Esophagus muscularis mucosa (tissue), 4 donors: ENCODE results near the gene BRD2. TPM values are rescaled to one million over a fixed set of nuclear protein-coding genes. Genes with fewer than 3 reads are reported as not detected.

Source experiments
- DNase-seq: peaks from one replicate; pipeline ENCODE4 v3.0.0-alpha.2; 2017; ENCODE audit errors: extremely low spot score
- H3K27ac ChIP-seq, 4 donors: fragments of 200-600 bp; sonication (generic); replicated peaks in 1 of 4; 1 replicate in 3 of 4; 2 replicates in 1 of 4; pipeline ENCODE4 v1.5.1; 2016 to 2019; ENCODE audit warnings: mild to moderate bottlenecking in 1 of 4
- H3K27me3 ChIP-seq, 4 donors: fragments of 200-600 bp; sonication (generic); one replicate each; pipeline versions ENCODE4 v1.5.1 to v1.6.0; 2016 to 2019
- H3K36me3 ChIP-seq, 4 donors: fragments of 200-600 bp; sonication (generic); one replicate each; pipeline ENCODE4 v1.5.1; 2016 to 2019
- H3K4me1 ChIP-seq, 4 donors: fragments of 200-600 bp; sonication (generic); one replicate each; pipeline ENCODE4 v1.5.1; 2016 to 2019
- H3K4me3 ChIP-seq, 4 donors: fragments of 200-600 bp; sonication (generic); 1 replicate in 2 of 4; 2 replicates in 2 of 4; pipeline ENCODE4 v1.5.1; 2016 to 2019; ENCODE audit warnings: mild to moderate bottlenecking in 4 of 4, moderate library complexity in 1 of 4
- H3K9me3 ChIP-seq, 4 donors: fragments of 200-600 bp; sonication (generic); 1 replicate in 3 of 4; 2 replicates in 1 of 4; pipeline ENCODE4 v1.5.1; 2016 to 2019
- EP300 ChIP-seq: sonication (generic); formaldehyde crosslinking; IDR thresholded peaks from one replicate; pipeline ENCODE4 v1.6.1; 2017; ENCODE audit warnings: antibody characterized with exemption
- POLR2A ChIP-seq: fragments of 450-650 bp; IDR thresholded peaks from one replicate; pipeline ENCODE4 v1.6.1; 2017; ENCODE audit warnings: antibody characterized with exemption, moderate library complexity, mild to moderate bottlenecking, low read depth
- POLR2AphosphoS5 ChIP-seq, 2 donors: sonication (generic); formaldehyde crosslinking; IDR thresholded peaks; one replicate each; pipeline ENCODE4 v1.6.1; 2017; ENCODE audit warnings: antibody characterized with exemption in 2 of 2
- WGBS: methylation state at CpG from one replicate; pipeline ENCODE4 v1.1.5; 2018; 5-methylcytosine and 5-hydroxymethylcytosine counted together
- intact Hi-C: fragments of 100-400 bp; cut with DNase I; formaldehyde crosslinking; loops from one replicate; pipeline ENCODE4 v1.15.1; 2023
- total RNA-seq, 4 donors: library from RNA; depleted of rRNA; stranded (reverse); fragments of >200 nt; gene quantifications; one replicate each; pipeline versions ENCODE4 v1.1.0 to v1.2.1, GENCODE V29; 2016
- TF ChIP-seq, protein P1 (sequence below), 3 experiments: fragments of 200-600 bp in 2 of 3; fragments of 450-650 bp in 1 of 3; sonication (generic) in 2 of 3; IDR thresholded peaks; one replicate each; pipeline ENCODE4 v1.5.1; 2017 to 2019; ENCODE audit warnings: antibody characterized with exemption in 3 of 3, mild to moderate bottlenecking in 2 of 3, moderate library complexity in 1 of 3

BRD2 gene
- total RNA-seq, 4 donors from 2014 or later: 107 to 148 (median 118) TPM

DNA sequence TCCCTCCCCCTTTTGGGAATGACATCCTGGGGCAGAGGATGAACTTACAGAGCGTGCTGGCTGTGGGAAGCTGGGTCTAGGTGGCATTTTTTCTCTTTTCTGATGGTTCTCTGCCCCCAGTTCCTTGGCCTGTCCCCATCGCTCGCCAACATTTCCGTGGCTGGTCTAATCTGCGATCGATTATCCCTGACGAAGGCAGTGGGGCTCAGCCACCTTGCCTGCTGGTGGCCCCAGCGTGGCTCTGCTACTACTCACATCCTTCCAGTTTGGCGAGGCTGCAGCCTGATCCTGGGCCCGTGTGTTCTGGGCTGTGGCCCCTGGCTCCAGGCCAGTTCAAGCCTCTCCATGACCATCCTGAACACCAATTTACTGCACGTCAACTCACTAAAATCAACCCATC, 47.4 kb downstream of the BRD2 start:
- intact Hi-C loops: loop anchor here (5.0 kb wide), 1 partner anchor 232 kb away; no protein-coding TSS in a partner anchor
- 76% methylated on average over 11 of the region's 11 CpGs for WGBS
- no peak overlapping the region for H3K4me3 ChIP-seq
- H3K4me1 ChIP-seq: peaks cover 26 to 35% (median 33%) of the 10 kb centered on the region in 4 donors
- H3K27ac ChIP-seq: peak overlapping the region in 3 of 4 donors; percentile 1 to 22 (median 3)
- TF ChIP-seq POLR2A (no peak), EP300 (no peak), POLR2AphosphoS5 (IDR thresholded peaks at IDR 0.05) (no peak)
- TF ChIP-seq, protein P1, sequence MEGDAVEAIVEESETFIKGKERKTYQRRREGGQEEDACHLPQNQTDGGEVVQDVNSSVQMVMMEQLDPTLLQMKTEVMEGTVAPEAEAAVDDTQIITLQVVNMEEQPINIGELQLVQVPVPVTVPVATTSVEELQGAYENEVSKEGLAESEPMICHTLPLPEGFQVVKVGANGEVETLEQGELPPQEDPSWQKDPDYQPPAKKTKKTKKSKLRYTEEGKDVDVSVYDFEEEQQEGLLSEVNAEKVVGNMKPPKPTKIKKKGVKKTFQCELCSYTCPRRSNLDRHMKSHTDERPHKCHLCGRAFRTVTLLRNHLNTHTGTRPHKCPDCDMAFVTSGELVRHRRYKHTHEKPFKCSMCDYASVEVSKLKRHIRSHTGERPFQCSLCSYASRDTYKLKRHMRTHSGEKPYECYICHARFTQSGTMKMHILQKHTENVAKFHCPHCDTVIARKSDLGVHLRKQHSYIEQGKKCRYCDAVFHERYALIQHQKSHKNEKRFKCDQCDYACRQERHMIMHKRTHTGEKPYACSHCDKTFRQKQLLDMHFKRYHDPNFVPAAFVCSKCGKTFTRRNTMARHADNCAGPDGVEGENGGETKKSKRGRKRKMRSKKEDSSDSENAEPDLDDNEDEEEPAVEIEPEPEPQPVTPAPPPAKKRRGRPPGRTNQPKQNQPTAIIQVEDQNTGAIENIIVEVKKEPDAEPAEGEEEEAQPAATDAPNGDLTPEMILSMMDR (IDR thresholded peaks at IDR 0.05): no peak
- H3K36me3 ChIP-seq: no peaks in the 10 kb centered on the region
- no peak for DNase-seq
- H3K27me3 ChIP-seq: peaks cover 0 to 56% (median 2%) of the 10 kb centered on the region in 4 donors
- no peaks in the 10 kb centered on the region for H3K9me3 ChIP-seq

DNA sequence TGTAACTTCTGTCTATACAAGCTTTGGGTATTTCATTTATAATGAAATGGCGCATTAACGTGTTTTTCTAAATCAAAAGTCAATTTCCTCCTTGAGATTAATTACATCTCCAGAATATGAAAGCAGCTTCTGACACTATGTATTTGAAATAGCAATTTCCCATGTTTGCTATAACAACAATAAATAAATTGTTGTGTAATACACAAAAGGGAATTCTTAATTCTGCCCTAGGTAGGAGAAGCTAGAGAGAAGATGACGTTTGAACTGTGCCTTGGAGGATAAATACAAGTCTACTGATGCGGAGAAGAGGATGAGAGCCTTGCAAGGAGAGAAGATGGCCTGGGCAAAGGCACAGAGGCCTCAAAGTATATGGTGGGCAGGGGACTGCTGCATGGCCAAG, 48.6 kb downstream of the BRD2 start:
- peaks cover 26 to 35% (median 33%) of the 10 kb centered on the region in 4 donors for H3K4me1 ChIP-seq
- intact Hi-C loops: loop anchor here (5.0 kb wide), 1 partner anchor 230 kb away; no protein-coding TSS in a partner anchor
- H3K27me3 ChIP-seq: peaks cover 0 to 45% (median 2%) of the 10 kb centered on the region in 4 donors
- H3K27ac ChIP-seq: peak overlapping the region in 1 of 4 donors; percentile 83
- TF ChIP-seq POLR2A (no peak), POLR2AphosphoS5 (IDR thresholded peaks at IDR 0.05) (no peak), EP300 (no peak)
- TF ChIP-seq, protein P1 (IDR thresholded peaks at IDR 0.05): no peak
- H3K36me3 ChIP-seq: no peaks in the 10 kb centered on the region
- 67% methylated on average over 4 of the region's 4 CpGs for WGBS
- H3K4me3 ChIP-seq: no peak overlapping the region
- no peaks in the 10 kb centered on the region for H3K9me3 ChIP-seq
- no peak for DNase-seq

GRCh38 chr6:33017694-33018353, 49.4 kb downstream of the BRD2 start:
- Histone ChIP-seq H3K4me3 (no peak overlapping the region), H3K4me1 (peaks cover 26 to 35% (median 33%) of the 10 kb centered on the region in 4 donors), H3K27ac (peak overlapping the region; percentile 67 to 83 (median 73)), H3K9me3 (no peaks in the 10 kb centered on the region), H3K36me3 (no peaks in the 10 kb centered on the region), H3K27me3 (peaks cover 0 to 39% (median 2%) of the 10 kb centered on the region in 4 donors)
- no peak for DNase-seq
- intact Hi-C loops: loop anchor here (5.0 kb wide), 1 partner anchor 229 kb away; no protein-coding TSS in a partner anchor
- no peak for TF ChIP-seq POLR2AphosphoS5 (IDR thresholded peaks at IDR 0.05)
- no peak for TF ChIP-seq EP300
- no peak for TF ChIP-seq POLR2A
- TF ChIP-seq, protein P1 (IDR thresholded peaks at IDR 0.05): no peak
- WGBS: 84% methylated on average over 3 of the region's 3 CpGs

DNA sequence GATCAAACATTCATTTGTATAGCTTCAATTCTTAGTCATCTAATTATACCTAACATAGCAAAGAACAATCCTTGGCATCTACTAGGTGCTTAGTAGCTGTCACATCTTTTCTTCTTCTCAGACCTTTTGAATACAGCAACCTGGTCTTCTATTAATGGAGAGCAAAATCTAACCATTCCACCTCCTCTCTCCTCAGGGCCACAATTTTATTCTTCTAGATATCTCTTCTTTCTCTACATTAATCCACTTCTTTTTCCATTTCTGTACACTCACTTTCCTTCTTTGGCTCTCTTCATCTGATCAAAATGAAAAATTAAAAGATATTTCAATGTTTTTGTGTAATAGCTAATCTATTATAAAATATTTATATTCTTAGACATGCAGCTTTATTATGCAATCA, 50.0 kb downstream of the BRD2 start:
- H3K9me3 ChIP-seq: no peaks in the 10 kb centered on the region
- DNase-seq: no peak
- H3K4me3 ChIP-seq: peak overlapping the region in 3 of 4 donors; percentile 32 to 47 (median 33)
- no peaks in the 10 kb centered on the region for H3K36me3 ChIP-seq
- TF ChIP-seq, protein P1 (IDR thresholded peaks at IDR 0.05): no peak
- peaks cover 0 to 33% (median 2%) of the 10 kb centered on the region in 4 donors for H3K27me3 ChIP-seq
- H3K27ac ChIP-seq: peak overlapping the region; percentile 67 to 83 (median 73)
- intact Hi-C loops: loop anchor here (5.0 kb wide), 1 partner anchor 229 kb away; no protein-coding TSS in a partner anchor
- peaks cover 26 to 35% (median 33%) of the 10 kb centered on the region in 4 donors for H3K4me1 ChIP-seq
